A549 (cell line): Measurements from ENCODE around the gene SPEM1. TPM values are rescaled to one million over a fixed set of nuclear protein-coding genes. Genes with fewer than 3 reads are reported as not detected.

Experiments used
- CBX8 ChIP-seq: fragments of 200-600 bp; sonication (generic); IDR thresholded peaks from 2 replicates; pipeline ENCODE4 v1.6.1; 2016
- FOSB ChIP-seq: fragments of 250-450 bp; sonication (Bioruptor Pico); IDR thresholded peaks from 2 replicates; pipeline ENCODE4 v1.5.0; 2020; ENCODE audit warnings: mild to moderate bottlenecking, moderate library complexity
- FOSL2 ChIP-seq, 2 experiments: fragments of 450-650 bp in 1 of 2; fragments of >200 bp in 1 of 2; sonication (Bioruptor Twin) in 1 of 2; formaldehyde crosslinking; IDR thresholded peaks; 2 replicates each; pipeline versions ENCODE4 v1.5.0 to v1.6.1; 2016 to 2020; ENCODE audit warnings: mild to moderate bottlenecking in 1 of 2, moderate library complexity in 1 of 2
- HEYL ChIP-seq: fragments of 250-450 bp; sonication (Bioruptor Pico); IDR thresholded peaks from 2 replicates; pipeline ENCODE4 v1.8.0; 2021; ENCODE audit warnings: mild to moderate bottlenecking, moderate library complexity
- HOXB13 ChIP-seq: fragments of 250-450 bp; sonication (Bioruptor Pico); IDR thresholded peaks from 2 replicates; pipeline ENCODE4 v1.5.0; 2020; ENCODE audit warnings: low read depth, mild to moderate bottlenecking, moderate library complexity
- HOXB5 ChIP-seq: fragments of 250-450 bp; sonication (Bioruptor Pico); IDR thresholded peaks from 2 replicates; pipeline ENCODE4 v1.5.0; 2020; ENCODE audit warnings: mild to moderate bottlenecking, moderate library complexity
- JUN ChIP-seq, 2 experiments: fragments of >200 bp; sonication (Bioruptor Twin); formaldehyde crosslinking; IDR thresholded peaks; 2 replicates in 1 of 2; 3 replicates in 1 of 2; pipeline ENCODE4 v1.6.1; 2016 to 2017
- MAZ ChIP-seq: fragments of 150-350 bp; IDR thresholded peaks from 2 replicates; pipeline ENCODE4 v1.6.1; 2014; ENCODE audit warnings: antibody characterized with exemption, low read depth, low read length, borderline replicate concordance
- NPAS2 ChIP-seq: fragments of 250-450 bp; sonication (Bioruptor Pico); IDR thresholded peaks from 2 replicates; pipeline ENCODE4 v1.8.0; 2022; ENCODE audit warnings: mild to moderate bottlenecking, moderate library complexity, borderline replicate concordance
- RAD21 ChIP-seq, 2 experiments: fragments of >200 bp in 1 of 2; sonication (Bioruptor Twin) in 1 of 2; formaldehyde crosslinking in 1 of 2; IDR thresholded peaks in 1 of 2; conservative IDR thresholded peaks in 1 of 2; 2 replicates in 1 of 2; 3 replicates in 1 of 2; pipeline ENCODE4 v1.6.1; 2012 to 2018; ENCODE audit warnings: inconsistent platforms in 1 of 2
- SMC3 ChIP-seq: fragments of >200 bp; sonication (Bioruptor Twin); formaldehyde crosslinking; IDR thresholded peaks from 3 replicates; pipeline ENCODE4 v1.6.1; 2018; ENCODE audit warnings: inconsistent platforms
- TFCP2L1 ChIP-seq: fragments of 250-450 bp; sonication (Bioruptor Pico); IDR thresholded peaks from 2 replicates; pipeline ENCODE4 v1.5.0; 2021; ENCODE audit warnings: mild to moderate bottlenecking
- ZC3H11A ChIP-seq: fragments of 450-650 bp; IDR thresholded peaks from 2 replicates; pipeline ENCODE4 v1.6.1; 2014; ENCODE audit warnings: antibody characterized with exemption, mild to moderate bottlenecking
- polyA plus RNA-seq, 4 experiments: library from polyadenylated mRNA; depleted of rRNA in 3 of 4; stranded (reverse); fragments of >200 nt; fragmentation: RNase III in 1 of 4; extraction: RNeasy Plus Mini Kit Qiagen cat#74134 plus additional on column Dnase treatment in 1 of 4; gene quantifications; 2 replicates in 3 of 4; 3 replicates in 1 of 4; pipeline ENCODE4 v1.2.3, GENCODE V29; 2011 to 2017
- TF ChIP-seq, protein P1 (sequence below): fragments of 200-600 bp; sonication (generic); IDR thresholded peaks from 2 replicates; pipeline ENCODE4 v1.6.1; 2016; ENCODE audit warnings: antibody characterized with exemption, mild to moderate bottlenecking, moderate library complexity
- TF ChIP-seq, protein P2 (sequence below): fragments of >200 bp; sonication (Bioruptor Twin); formaldehyde crosslinking; IDR thresholded peaks from 3 replicates; pipeline ENCODE4 v1.5.1; 2016
- TF ChIP-seq, protein P3 (sequence below): fragments of 450-650 bp; IDR thresholded peaks from 2 replicates; pipeline ENCODE4 v1.6.1; 2014; ENCODE audit warnings: antibody characterized with exemption
- TF ChIP-seq, protein P4 (sequence below): fragments of 250-450 bp; sonication (Bioruptor Pico); IDR thresholded peaks from 2 replicates; pipeline ENCODE4 v1.5.0; 2020; ENCODE audit warnings: low read depth, mild to moderate bottlenecking, moderate library complexity
- TF ChIP-seq, protein P5 (sequence below): IDR thresholded peaks from 2 replicates; pipeline ENCODE4 v1.6.1; 2012; ENCODE audit warnings: low read depth, borderline replicate concordance

SPEM1 gene
- polyA plus RNA-seq, 2 of the 4 experiments (the other 2 are of a cell fraction): 0.09 TPM; not detected in 1

DNA sequence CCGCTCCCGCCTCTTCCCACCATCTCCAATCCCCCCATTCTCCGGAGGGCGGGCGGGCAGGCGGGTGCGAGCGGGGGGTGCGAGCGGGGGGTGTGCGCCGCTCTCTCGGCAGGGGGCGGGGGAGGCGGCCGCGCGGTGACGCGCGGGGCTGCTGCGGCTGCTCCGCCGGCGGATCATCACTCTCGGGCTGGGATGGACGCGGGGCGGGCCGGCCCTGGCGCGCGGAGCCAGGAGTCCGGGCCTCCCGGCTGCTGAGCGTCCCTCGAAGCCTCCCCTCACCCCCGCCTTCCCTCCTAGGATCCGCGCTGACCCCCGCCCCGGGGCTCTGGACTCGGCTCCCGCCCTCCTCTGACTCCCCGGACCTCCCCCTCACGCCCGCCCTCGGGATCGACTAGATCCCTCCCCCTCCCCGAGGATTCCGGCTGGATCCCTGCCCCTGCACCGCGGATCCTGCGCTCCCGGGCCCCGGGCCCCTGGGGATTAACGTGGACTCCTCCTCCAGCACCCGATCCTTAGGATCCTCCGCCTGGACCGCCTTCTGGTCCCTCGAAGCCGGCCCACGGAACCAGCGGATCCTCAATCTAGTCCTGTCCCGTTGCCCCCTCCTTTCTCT lies 15.3 kb upstream of the SPEM1 start (continued):
- TF ChIP-seq, protein P1, sequence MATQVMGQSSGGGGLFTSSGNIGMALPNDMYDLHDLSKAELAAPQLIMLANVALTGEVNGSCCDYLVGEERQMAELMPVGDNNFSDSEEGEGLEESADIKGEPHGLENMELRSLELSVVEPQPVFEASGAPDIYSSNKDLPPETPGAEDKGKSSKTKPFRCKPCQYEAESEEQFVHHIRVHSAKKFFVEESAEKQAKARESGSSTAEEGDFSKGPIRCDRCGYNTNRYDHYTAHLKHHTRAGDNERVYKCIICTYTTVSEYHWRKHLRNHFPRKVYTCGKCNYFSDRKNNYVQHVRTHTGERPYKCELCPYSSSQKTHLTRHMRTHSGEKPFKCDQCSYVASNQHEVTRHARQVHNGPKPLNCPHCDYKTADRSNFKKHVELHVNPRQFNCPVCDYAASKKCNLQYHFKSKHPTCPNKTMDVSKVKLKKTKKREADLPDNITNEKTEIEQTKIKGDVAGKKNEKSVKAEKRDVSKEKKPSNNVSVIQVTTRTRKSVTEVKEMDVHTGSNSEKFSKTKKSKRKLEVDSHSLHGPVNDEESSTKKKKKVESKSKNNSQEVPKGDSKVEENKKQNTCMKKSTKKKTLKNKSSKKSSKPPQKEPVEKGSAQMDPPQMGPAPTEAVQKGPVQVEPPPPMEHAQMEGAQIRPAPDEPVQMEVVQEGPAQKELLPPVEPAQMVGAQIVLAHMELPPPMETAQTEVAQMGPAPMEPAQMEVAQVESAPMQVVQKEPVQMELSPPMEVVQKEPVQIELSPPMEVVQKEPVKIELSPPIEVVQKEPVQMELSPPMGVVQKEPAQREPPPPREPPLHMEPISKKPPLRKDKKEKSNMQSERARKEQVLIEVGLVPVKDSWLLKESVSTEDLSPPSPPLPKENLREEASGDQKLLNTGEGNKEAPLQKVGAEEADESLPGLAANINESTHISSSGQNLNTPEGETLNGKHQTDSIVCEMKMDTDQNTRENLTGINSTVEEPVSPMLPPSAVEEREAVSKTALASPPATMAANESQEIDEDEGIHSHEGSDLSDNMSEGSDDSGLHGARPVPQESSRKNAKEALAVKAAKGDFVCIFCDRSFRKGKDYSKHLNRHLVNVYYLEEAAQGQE: no peak
- TF ChIP-seq FOSB (CRISPR knock-in tag) (no peak), HEYL (CRISPR knock-in tag) (no peak), ZC3H11A (no peak), MAZ (no peak), CBX8 (no peak), TFCP2L1 (CRISPR knock-in tag) (peak; percentile 23; the same call in 1 of the 2 replicates), HOXB5 (CRISPR knock-in tag) (no peak), FOSL2 (IDR thresholded peaks at IDR 0.05) (no peak), FOSL2 (CRISPR knock-in tag; IDR thresholded peaks at IDR 0.05) (no peak), JUN (IDR thresholded peaks at IDR 0.05) (peak in 1 of 2 experiments; percentile 68; a peak in 3 of 5 replicates), NPAS2 (CRISPR knock-in tag) (no peak), RAD21 (conservative IDR thresholded peaks at IDR 0.05 in 1 of 2, IDR thresholded peaks at IDR 0.05 in 1 of 2) (0 out of 5 replicates have a peak, but pooled peaks of 1 of the 2 experiments have one; percentile 26), HOXB13 (CRISPR knock-in tag) (no peak), SMC3 (no peak)
- TF ChIP-seq, protein P2, sequence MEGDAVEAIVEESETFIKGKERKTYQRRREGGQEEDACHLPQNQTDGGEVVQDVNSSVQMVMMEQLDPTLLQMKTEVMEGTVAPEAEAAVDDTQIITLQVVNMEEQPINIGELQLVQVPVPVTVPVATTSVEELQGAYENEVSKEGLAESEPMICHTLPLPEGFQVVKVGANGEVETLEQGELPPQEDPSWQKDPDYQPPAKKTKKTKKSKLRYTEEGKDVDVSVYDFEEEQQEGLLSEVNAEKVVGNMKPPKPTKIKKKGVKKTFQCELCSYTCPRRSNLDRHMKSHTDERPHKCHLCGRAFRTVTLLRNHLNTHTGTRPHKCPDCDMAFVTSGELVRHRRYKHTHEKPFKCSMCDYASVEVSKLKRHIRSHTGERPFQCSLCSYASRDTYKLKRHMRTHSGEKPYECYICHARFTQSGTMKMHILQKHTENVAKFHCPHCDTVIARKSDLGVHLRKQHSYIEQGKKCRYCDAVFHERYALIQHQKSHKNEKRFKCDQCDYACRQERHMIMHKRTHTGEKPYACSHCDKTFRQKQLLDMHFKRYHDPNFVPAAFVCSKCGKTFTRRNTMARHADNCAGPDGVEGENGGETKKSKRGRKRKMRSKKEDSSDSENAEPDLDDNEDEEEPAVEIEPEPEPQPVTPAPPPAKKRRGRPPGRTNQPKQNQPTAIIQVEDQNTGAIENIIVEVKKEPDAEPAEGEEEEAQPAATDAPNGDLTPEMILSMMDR: no peak
- TF ChIP-seq, protein P3, sequence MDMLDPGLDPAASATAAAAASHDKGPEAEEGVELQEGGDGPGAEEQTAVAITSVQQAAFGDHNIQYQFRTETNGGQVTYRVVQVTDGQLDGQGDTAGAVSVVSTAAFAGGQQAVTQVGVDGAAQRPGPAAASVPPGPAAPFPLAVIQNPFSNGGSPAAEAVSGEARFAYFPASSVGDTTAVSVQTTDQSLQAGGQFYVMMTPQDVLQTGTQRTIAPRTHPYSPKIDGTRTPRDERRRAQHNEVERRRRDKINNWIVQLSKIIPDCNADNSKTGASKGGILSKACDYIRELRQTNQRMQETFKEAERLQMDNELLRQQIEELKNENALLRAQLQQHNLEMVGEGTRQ: no peak
- TF ChIP-seq, protein P4, sequence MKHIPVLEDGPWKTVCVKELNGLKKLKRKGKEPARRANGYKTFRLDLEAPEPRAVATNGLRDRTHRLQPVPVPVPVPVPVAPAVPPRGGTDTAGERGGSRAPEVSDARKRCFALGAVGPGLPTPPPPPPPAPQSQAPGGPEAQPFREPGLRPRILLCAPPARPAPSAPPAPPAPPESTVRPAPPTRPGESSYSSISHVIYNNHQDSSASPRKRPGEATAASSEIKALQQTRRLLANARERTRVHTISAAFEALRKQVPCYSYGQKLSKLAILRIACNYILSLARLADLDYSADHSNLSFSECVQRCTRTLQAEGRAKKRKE (CRISPR knock-in tag): no peak
- TF ChIP-seq, protein P5, sequence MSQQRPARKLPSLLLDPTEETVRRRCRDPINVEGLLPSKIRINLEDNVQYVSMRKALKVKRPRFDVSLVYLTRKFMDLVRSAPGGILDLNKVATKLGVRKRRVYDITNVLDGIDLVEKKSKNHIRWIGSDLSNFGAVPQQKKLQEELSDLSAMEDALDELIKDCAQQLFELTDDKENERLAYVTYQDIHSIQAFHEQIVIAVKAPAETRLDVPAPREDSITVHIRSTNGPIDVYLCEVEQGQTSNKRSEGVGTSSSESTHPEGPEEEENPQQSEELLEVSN: peak; percentile 17; the same call in 1 of the 2 replicates
- TF ChIP-seq, all 56 proteins: peak for 7
